NCI-H146 (cell line): ENCODE results near the gene KCNT1.

ENCODE experiments used
- DNase-seq: peaks from one replicate; lab custom pipeline; 2025; lab: John Stamatoyannopoulos, UW

Gene KCNT1

GRCh38 chr9:135797507-135798262, 95.7 kb downstream of the KCNT1 start:
- DNase-seq: no peak

GRCh38 chr9:135798263-135798585, 96.2 kb downstream of the KCNT1 start:
- no peak for DNase-seq

GRCh38 chr9:135799261-135799660, 97.3 kb downstream of the KCNT1 start:
- DNase-seq: no peak

GRCh38 chr9:135801070-135801469, 99.1 kb downstream of the KCNT1 start:
- no peak for DNase-seq

- DNase-seq: no peak
Measured at GRCh38 chr9:135802876-135803419, 101.0 kb downstream of the KCNT1 start.

GRCh38 chr9:135803441-135803840, 101.5 kb downstream of the KCNT1 start:
- no peak for DNase-seq

GRCh38 chr9:135804581-135805421, 102.8 kb downstream of the KCNT1 start:
- DNase-seq: no peak

- no peak for DNase-seq
Measured at GRCh38 chr9:135805422-135806022, 103.5 kb downstream of the KCNT1 start.

- DNase-seq: no peak
Measured at GRCh38 chr9:135809166-135809565, 107.2 kb downstream of the KCNT1 start.

GRCh38 chr9:135810806-135811575, 109.0 kb downstream of the KCNT1 start:
- no peak for DNase-seq

- DNase-seq: no peak
Measured at GRCh38 chr9:135811801-135812200, 109.8 kb downstream of the KCNT1 start.

- no peak for DNase-seq
Measured at GRCh38 chr9:135812961-135813360, 111.0 kb downstream of the KCNT1 start.

- no peak for DNase-seq
Measured at GRCh38 chr9:135813671-135814290, 111.8 kb downstream of the KCNT1 start.

- DNase-seq: no peak
Measured at GRCh38 chr9:135814421-135815095, 112.6 kb downstream of the KCNT1 start.

GRCh38 chr9:135815413-135815812, 113.4 kb downstream of the KCNT1 start:
- no peak for DNase-seq

GRCh38 chr9:135815830-135816650, 114.1 kb downstream of the KCNT1 start:
- DNase-seq: no peak

- DNase-seq: no peak
Measured at GRCh38 chr9:135816651-135816970, 114.6 kb downstream of the KCNT1 start.

GRCh38 chr9:135817951-135818717, 116.1 kb downstream of the KCNT1 start:
- DNase-seq: no peak

GRCh38 chr9:135818718-135819475, 116.9 kb downstream of the KCNT1 start:
- no peak for DNase-seq
